ENCODE measurements around the gene AQP3.
"Not testable (repeated sequence)": the region's sequence is repeated elsewhere in the genome, so short reads cannot be mapped to it uniquely, and the experiment has no call there.

AQP3 gene

DNA sequence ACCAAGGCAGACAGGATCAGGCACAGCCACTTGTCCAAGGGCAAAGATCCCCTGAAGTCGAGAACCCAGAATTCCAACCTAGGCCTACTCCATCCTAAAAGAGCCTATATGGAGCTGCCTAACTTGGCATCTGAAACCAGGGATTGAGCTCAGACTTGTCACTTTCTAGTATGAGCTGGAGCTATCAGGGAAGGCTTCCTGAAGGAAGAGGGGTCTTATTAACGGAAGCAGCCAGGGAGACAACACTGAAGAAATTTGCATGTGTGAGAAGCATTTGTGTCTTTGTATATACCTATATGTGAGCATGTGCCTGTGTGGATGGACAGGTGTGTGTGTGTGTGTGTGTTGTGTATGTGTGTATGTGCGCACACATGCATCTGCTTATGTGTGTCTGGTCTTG lies 40.3 kb downstream of the AQP3 start:
- DNase-seq = no peak

GRCh38 chr9:33404788-33405362 lies 42.5 kb downstream of the AQP3 start:
- peak; percentile 13 for DNase-seq

DNA sequence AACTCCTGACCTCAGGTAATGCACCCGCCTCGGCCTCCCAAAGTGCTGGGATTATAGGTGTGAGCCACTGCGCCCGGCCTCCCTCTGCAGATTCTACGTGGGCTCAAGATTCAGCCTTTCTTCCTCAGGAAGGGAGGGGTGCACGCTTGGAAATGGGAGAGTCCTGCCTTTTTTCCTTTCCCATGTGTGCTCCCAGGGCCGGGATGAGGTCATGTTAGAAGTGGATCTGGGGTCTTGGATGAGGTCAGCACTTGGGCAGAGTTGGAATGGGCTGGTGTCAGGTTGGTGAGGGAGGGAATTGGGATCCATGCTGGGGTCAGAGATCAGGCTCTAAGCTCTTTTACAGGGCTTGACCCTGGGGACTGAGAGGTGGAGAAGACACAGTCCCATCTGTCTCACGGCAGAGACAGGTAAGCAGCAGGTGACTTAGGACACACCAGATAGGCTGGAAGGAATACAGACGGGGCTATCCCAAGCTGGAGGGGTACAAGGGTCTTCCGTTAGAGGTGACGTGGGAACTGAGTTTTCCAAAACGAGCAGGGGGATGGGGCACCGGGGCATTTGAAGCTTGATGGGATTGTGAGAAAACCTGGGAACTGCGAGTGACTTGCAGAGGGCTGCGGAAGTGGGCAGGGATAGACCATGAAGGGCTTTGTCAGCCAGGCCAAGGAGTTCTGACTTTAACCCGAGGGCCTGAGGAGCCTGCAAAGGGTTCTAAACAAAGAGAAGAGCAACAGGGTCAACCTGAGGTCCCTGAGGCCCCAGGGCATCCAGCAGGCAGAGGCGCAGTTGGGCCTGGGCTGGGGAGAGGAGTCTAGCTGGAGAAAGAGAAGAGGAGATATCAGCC lies 43.2 kb downstream of the AQP3 start:
- no peak for DNase-seq

- not testable (repeated sequence) for DNase-seq
Observed at GRCh38 chr9:33402371-33402770, 45.0 kb downstream of the AQP3 start, which contains the start of gene AQP7. AQP7 (minus strand) TSS chr9:33402568; CDS start chr9:33401262, 1,306 bp downstream.

DNA sequence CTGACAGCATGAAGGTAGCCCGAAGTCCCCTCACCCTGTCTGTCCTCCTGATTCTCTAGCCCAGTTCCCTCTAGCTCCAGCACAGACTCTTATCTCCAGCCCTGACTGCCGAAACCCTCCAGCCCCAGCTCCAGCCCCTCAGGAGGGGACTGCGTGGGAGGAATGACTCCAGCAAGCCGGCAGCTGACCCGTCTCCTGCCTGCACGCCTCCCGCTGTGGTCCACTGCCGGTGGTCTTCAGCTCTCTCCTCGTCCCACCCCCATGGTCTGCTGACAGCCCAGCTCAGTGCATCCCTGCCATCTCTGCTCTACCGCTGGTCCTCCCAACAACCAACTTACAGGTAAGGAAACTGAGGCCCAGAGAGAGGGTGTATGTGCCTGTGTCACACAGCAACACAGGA lies 45.6 kb downstream of the AQP3 start:
- not testable (repeated sequence) for DNase-seq

DNA sequence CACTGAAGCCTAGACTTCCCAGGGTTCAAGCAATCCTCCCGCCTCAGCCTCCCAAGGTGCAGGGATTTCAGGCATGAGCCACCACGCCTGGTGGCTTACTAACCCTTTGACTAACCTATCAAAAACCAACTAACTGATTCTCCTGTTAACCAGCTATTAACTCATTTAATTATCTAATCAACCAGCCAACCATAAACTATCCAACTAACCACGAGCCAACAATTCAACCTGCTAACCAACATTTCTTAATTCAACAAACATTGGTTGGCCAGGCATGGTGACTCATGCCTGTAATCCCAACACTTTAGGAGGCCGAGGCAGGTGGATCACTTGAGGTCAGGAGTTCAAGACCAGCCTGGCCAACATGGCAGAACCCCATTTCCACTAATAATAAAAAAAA lies 48.3 kb downstream of the AQP3 start:
- DNase-seq = not testable (repeated sequence)

DNA sequence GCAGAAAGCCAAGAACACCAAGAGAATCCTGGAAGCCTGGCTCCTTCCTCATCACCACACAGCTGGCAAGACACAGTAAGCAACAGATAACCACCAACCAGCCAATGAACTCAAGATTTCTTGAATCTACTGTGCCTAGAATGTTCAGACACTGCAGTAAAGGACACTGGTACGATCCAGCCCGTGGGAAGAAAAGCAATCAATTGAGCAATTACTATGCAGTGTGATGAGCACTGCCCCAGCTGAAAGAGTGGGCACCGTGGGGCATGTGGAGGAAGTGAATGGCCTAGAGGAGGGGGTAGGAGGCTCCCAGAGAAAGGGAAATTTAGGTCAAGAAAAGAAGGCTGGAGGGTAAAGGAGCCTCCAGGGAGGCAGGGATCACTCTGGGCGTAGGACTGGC lies 49.6 kb downstream of the AQP3 start:
- DNase-seq = not testable (repeated sequence)

- DNase-seq = not testable (repeated sequence)
Observed at GRCh38 chr9:33395159-33395879, 52.1 kb downstream of the AQP3 start.

- not testable (repeated sequence) for DNase-seq
Observed at GRCh38 chr9:33393986-33394385, 53.4 kb downstream of the AQP3 start.

DNA sequence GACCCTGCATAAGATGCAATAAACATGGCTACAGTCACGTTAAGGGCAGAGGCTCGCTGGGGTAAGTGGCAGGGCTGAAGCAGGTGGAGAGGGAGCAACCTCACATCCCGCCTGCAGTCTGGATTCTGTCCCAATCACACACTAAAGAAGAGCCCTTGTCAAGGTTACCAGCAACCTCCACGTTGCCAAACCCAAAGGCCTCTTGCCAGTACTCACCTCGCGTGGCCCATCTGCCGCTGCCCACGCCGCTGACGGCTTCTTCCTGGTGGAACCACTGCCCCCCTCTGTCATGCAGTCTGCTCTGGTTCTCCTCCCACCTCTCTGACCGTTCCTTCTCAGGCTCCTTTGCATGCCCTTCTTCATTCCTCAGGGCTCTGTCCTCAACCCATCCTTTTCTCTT lies 53.8 kb downstream of the AQP3 start:
- no peak for DNase-seq

- DNase-seq = not testable (repeated sequence)
Observed at GRCh38 chr9:33392591-33393021, 54.8 kb downstream of the AQP3 start.
